ENCODE results near the gene FOSL1. TPM values are rescaled to one million over a fixed set of nuclear protein-coding genes. Genes with fewer than 3 reads are reported as not detected.

Gene FOSL1
- total RNA-seq, 5 donors from 2014 or later (not counting 1 experiment from before 2014, with no cell fraction given) = 0.49 to 1.6 (median 0.65) TPM

- Mint-ChIP-seq H3K9me3 (no peaks in the 10 kb centered on the region), H3K27me3 (no peaks in the 10 kb centered on the region), H3K4me1 (peaks cover 17 to 27% (median 19%) of the 10 kb centered on the region in 3 donors), H3K4me3 (no peak overlapping the region), H3K36me3 (peaks cover 15% of the 10 kb centered on the region), H3K27ac (no peak overlapping the region)
- H3K27me3 ChIP-seq (replicated peaks in 1 of 2; ENCODE audit: control insufficient read depth in 2 of 2, extremely low read depth in 1 of 2, insufficient read depth in 2 of 2, low read length in 1 of 2) = no peaks in the 10 kb centered on the region
- POLR2A ChIA-PET = no interaction called here
- H3K36me3 ChIP-seq (ENCODE audit: control insufficient read depth in 2 of 2, extremely low read depth in 1 of 2, insufficient read depth in 1 of 2, low read length in 1 of 2) = peaks cover 22 to 57% of the 10 kb centered on the region in 2 donors
- H3K4me3 ChIP-seq (ENCODE audit: control insufficient read depth in 1 of 2, extremely low read depth in 1 of 2, low read length in 1 of 2) = no peak overlapping the region
- WGBS (ENCODE audit: insufficient coverage) = 93% methylated on average over 4 of the region's 9 CpGs
- ATAC-seq (replicated peaks in 1 of 4) = no peak
- DNase-seq = no peak
- no peak overlapping the region for H3K27ac ChIP-seq (ENCODE audit: low read length)
- no peaks in the 10 kb centered on the region for H3K9me3 ChIP-seq
- CTCF ChIA-PET = interaction anchor here in 1 of 2 donors (0.6 kb wide), 1 partner anchor 124 kb away, joined by 4 read pairs; no protein-coding TSS in a partner anchor
- H3K4me1 ChIP-seq (ENCODE audit: control insufficient read depth in 1 of 2, extremely low read depth in 1 of 2, insufficient read depth in 2 of 2, low read length in 2 of 2) = peaks cover 6 to 35% of the 10 kb centered on the region in 2 experiments
Observed at GRCh38 chr11:65865550-65866172, 34.5 kb downstream of the FOSL1 start.

DNA sequence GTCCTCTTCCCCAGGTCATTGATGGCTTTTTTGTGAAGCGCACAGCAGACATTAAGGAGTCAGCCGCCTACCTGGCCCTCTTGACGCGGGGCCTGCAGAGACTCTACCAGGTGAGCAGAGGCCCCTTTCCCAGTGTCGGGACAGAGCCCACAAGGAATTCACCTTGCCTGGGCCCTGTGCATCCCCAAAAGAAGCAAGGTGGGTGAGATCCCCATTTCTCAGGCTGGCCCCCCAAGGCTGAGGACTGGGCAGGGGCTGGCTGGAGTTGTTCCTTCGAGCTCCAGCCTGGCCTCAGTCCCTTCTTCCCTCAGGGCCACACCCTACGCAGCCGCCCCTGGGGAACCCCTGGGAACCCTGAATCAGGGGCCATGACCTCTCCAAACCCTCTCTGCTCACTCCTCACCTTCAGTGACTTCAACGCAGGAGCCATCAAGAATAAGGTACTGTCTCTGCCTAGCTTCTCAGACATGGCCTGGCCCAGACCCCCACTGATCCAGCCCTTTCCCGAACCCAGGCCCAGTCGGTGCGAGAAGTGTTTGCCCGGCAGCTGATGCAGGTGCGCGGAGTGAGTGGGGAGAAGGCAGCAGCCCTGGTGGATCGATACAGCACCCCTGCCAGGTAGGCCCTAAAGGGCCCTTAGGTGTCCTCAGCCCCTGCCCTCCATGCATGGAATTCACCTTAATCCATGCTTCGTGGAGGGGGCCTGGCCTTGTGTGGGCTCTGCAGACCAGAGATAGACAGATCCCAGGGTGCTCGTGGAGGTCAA lies 35.3 kb downstream of the FOSL1 start:
- Histone ChIP-seq H3K4me3 (ENCODE audit: control insufficient read depth in 1 of 2, extremely low read depth in 1 of 2, low read length in 1 of 2) (no peak overlapping the region), H3K36me3 (ENCODE audit: control insufficient read depth in 2 of 2, extremely low read depth in 1 of 2, insufficient read depth in 1 of 2, low read length in 1 of 2) (peaks cover 22 to 57% of the 10 kb centered on the region in 2 donors), H3K4me1 (ENCODE audit: control insufficient read depth in 1 of 2, extremely low read depth in 1 of 2, insufficient read depth in 2 of 2, low read length in 2 of 2) (peaks cover 6 to 32% of the 10 kb centered on the region in 2 experiments), H3K27me3 (replicated peaks in 1 of 2; ENCODE audit: control insufficient read depth in 2 of 2, extremely low read depth in 1 of 2, insufficient read depth in 2 of 2, low read length in 1 of 2) (no peaks in the 10 kb centered on the region), H3K9me3 (no peaks in the 10 kb centered on the region), H3K27ac (ENCODE audit: low read length) (no peak overlapping the region)
- Mint-ChIP-seq H3K4me1 (peaks cover 20 to 27% (median 21%) of the 10 kb centered on the region in 3 donors), H3K9me3 (no peaks in the 10 kb centered on the region), H3K36me3 (peaks cover 15% of the 10 kb centered on the region), H3K27ac (no peak overlapping the region), H3K27me3 (no peaks in the 10 kb centered on the region), H3K4me3 (no peak overlapping the region)
- WGBS (ENCODE audit: insufficient coverage) = 97% methylated on average over 16 of the region's 18 CpGs
- no peak for DNase-seq
- POLR2A ChIA-PET = no interaction called here
- CTCF ChIA-PET = no interaction called here
- ATAC-seq (replicated peaks in 1 of 4) = no peak

GRCh38 chr11:65863889-65864705 lies 36.1 kb downstream of the FOSL1 start:
- Mint-ChIP-seq H3K9me3 (no peaks in the 10 kb centered on the region), H3K27me3 (no peaks in the 10 kb centered on the region), H3K36me3 (peaks cover 15% of the 10 kb centered on the region), H3K27ac (no peak overlapping the region), H3K4me1 (peaks cover 23 to 26% (median 24%) of the 10 kb centered on the region in 3 donors), H3K4me3 (no peak overlapping the region)
- H3K4me3 ChIP-seq (ENCODE audit: control insufficient read depth in 1 of 2, extremely low read depth in 1 of 2, low read length in 1 of 2) = no peak overlapping the region
- H3K4me1 ChIP-seq (ENCODE audit: control insufficient read depth in 1 of 2, extremely low read depth in 1 of 2, insufficient read depth in 2 of 2, low read length in 2 of 2) = peaks cover 6 to 40% of the 10 kb centered on the region in 2 experiments
- ATAC-seq (replicated peaks in 1 of 4) = no peak
- 100% methylated on average over 4 of the region's 12 CpGs for WGBS (ENCODE audit: insufficient coverage)
- H3K27me3 ChIP-seq (replicated peaks in 1 of 2; ENCODE audit: control insufficient read depth in 2 of 2, extremely low read depth in 1 of 2, insufficient read depth in 2 of 2, low read length in 1 of 2) = no peaks in the 10 kb centered on the region
- ChIA-PET CTCF (no interaction called here), POLR2A (no interaction called here)
- H3K36me3 ChIP-seq (ENCODE audit: control insufficient read depth in 2 of 2, extremely low read depth in 1 of 2, insufficient read depth in 1 of 2, low read length in 1 of 2) = peaks cover 22 to 57% of the 10 kb centered on the region in 2 donors
- no peak for DNase-seq
- no peaks in the 10 kb centered on the region for H3K9me3 ChIP-seq
- no peak overlapping the region for H3K27ac ChIP-seq (ENCODE audit: low read length)

DNA sequence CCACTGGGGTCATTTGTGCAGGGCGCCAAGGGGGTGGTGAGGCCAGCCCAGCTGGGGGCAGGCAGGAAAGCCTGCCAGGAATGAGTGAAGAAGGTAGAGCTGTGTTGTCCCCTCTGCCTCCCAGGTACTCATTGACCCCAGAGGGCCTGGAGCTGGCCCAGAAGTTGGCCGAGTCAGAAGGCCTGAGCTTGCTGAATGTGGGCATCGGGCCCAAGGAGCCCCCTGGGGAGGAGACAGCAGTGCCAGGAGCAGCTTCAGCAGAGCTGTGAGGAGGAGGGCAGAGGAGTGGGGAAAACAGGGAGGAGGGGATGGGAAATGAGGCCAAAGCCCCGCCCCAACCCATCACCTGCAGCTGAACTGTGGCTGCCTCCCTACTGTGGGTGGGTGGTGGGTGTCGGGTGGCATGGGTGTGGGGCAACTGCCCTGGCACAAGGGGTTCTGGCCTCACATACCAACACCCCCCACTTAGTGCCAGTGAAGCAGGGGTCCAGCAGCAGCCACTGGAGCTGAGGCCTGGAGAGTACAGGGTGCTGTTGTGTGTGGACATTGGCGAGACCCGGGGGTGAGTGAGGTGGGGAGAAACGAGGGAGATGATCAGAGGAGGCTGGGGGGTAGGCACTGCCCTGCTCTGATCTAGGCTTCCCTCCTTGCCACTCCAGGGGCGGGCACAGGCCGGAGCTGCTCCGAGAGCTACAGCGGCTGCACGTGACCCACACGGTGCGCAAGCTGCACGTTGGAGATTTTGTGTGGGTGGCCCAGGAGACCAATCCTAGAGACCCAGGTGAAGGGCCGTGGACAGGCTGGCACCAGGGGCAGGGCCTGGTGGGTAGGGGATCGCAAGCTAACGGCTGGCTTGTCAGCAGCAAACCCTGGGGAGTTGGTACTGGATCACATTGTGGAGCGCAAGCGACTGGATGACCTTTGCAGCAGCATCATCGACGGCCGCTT lies 37.0 kb downstream of the FOSL1 start:
- Mint-ChIP-seq H3K4me1 (peaks cover 31 to 34% (median 33%) of the 10 kb centered on the region in 3 donors), H3K4me3 (peak overlapping the region in 2 of 3 donors; percentile 55 to 56), H3K27ac (peak overlapping the region in 1 of 2 donors; percentile 55), H3K9me3 (no peaks in the 10 kb centered on the region), H3K27me3 (no peaks in the 10 kb centered on the region), H3K36me3 (peaks cover 15% of the 10 kb centered on the region)
- H3K9me3 ChIP-seq = no peaks in the 10 kb centered on the region
- H3K4me1 ChIP-seq (ENCODE audit: control insufficient read depth in 1 of 2, extremely low read depth in 1 of 2, insufficient read depth in 2 of 2, low read length in 2 of 2) = peaks cover 11 to 49% of the 10 kb centered on the region in 2 experiments
- CTCF ChIA-PET = no interaction called here
- H3K4me3 ChIP-seq (ENCODE audit: control insufficient read depth in 1 of 2, extremely low read depth in 1 of 2, low read length in 1 of 2) = no peak overlapping the region
- no peaks in the 10 kb centered on the region for H3K27me3 ChIP-seq (replicated peaks in 1 of 2; ENCODE audit: control insufficient read depth in 2 of 2, extremely low read depth in 1 of 2, insufficient read depth in 2 of 2, low read length in 1 of 2)
- no peak for ATAC-seq (replicated peaks in 1 of 4)
- no peak overlapping the region for H3K27ac ChIP-seq (ENCODE audit: low read length)
- no peak for DNase-seq
- H3K36me3 ChIP-seq (ENCODE audit: control insufficient read depth in 2 of 2, extremely low read depth in 1 of 2, insufficient read depth in 1 of 2, low read length in 1 of 2) = peaks cover 22 to 57% of the 10 kb centered on the region in 2 donors
- WGBS (ENCODE audit: insufficient coverage) = 99% methylated on average over 18 of the region's 24 CpGs
- POLR2A ChIA-PET = no interaction called here

DNA sequence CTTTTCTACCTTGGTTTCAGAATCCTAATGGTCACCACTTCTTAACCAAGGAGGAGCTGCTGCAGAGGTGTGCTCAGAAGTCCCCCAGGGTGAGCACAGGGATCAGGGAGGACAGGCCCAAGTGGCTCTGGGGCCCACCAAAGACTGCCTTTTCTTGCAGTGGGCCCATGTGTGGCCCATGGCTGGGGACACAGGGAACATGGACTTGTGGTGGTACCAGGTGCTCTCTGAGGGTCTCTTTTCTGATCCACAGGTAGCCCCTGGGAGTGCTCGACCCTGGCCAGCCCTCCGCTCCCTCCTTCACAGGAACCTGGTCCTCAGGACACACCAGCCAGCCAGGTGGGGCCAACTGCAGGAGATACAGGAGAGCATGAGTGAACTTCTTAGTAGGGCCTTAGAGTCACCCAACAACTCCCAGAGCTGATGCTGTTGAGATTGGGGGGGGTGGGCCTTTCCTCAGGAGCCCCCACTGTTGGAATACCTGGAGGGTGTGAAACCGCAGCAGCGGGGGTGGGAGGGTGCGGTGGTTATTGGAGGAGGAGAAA lies 37.9 kb downstream of the FOSL1 start:
- no peak overlapping the region for H3K27ac ChIP-seq (ENCODE audit: low read length)
- H3K27ac Mint-ChIP-seq = no peak overlapping the region
- H3K27me3 Mint-ChIP-seq = no peaks in the 10 kb centered on the region
- ChIA-PET POLR2A (no interaction called here), CTCF (no interaction called here)
- no peaks in the 10 kb centered on the region for H3K9me3 ChIP-seq
- H3K4me1 Mint-ChIP-seq = peaks cover 32 to 35% (median 33%) of the 10 kb centered on the region in 3 donors
- DNase-seq = no peak
- peaks cover 15% of the 10 kb centered on the region for H3K36me3 Mint-ChIP-seq
- peak overlapping the region; percentile 92 to 97 (median 97) for H3K4me3 Mint-ChIP-seq
- ATAC-seq (replicated peaks in 1 of 4) = no peak
- H3K27me3 ChIP-seq (replicated peaks in 1 of 2; ENCODE audit: control insufficient read depth in 2 of 2, extremely low read depth in 1 of 2, insufficient read depth in 2 of 2, low read length in 1 of 2) = no peaks in the 10 kb centered on the region
- no peaks in the 10 kb centered on the region for H3K9me3 Mint-ChIP-seq
- no peak overlapping the region for H3K4me3 ChIP-seq (ENCODE audit: control insufficient read depth in 1 of 2, extremely low read depth in 1 of 2, low read length in 1 of 2)
- H3K36me3 ChIP-seq (ENCODE audit: control insufficient read depth in 2 of 2, extremely low read depth in 1 of 2, insufficient read depth in 1 of 2, low read length in 1 of 2) = peaks cover 22 to 55% of the 10 kb centered on the region in 2 donors
- no CpG with 5 or more reads among the region's 5 CpGs for WGBS (ENCODE audit: insufficient coverage)
- peaks cover 11 to 49% of the 10 kb centered on the region in 2 experiments for H3K4me1 ChIP-seq (ENCODE audit: control insufficient read depth in 1 of 2, extremely low read depth in 1 of 2, insufficient read depth in 2 of 2, low read length in 2 of 2)
